ENCODE measurements around the gene MDFI.

The MDFI gene

GRCh38 chr6:41651246-41651961 is 13.1 kb downstream of the MDFI start:
- no peak for DNase-seq (ENCODE audit: low read depth)

- no peak for DNase-seq (ENCODE audit: low read depth)
Measured at GRCh38 chr6:41651962-41652657, 13.8 kb downstream of the MDFI start.

GRCh38 chr6:41652866-41653652 is 14.8 kb downstream of the MDFI start:
- no peak for DNase-seq (ENCODE audit: low read depth)

- no peak for DNase-seq (ENCODE audit: low read depth)
Measured at GRCh38 chr6:41653691-41654090, 15.4 kb downstream of the MDFI start.

- DNase-seq (ENCODE audit: low read depth), result no peak
Measured at GRCh38 chr6:41654151-41654697, 16.0 kb downstream of the MDFI start.

- DNase-seq (ENCODE audit: low read depth), result no peak
Measured at GRCh38 chr6:41654698-41655151, 16.5 kb downstream of the MDFI start.

- DNase-seq (ENCODE audit: low read depth), result no peak
Measured at GRCh38 chr6:41655176-41655575, 16.9 kb downstream of the MDFI start.

GRCh38 chr6:41655646-41656001 is 17.4 kb downstream of the MDFI start:
- DNase-seq (ENCODE audit: low read depth), result no peak

- no peak for DNase-seq (ENCODE audit: low read depth)
Measured at GRCh38 chr6:41656002-41656691, 17.9 kb downstream of the MDFI start.

GRCh38 chr6:41657131-41658094 is 19.1 kb downstream of the MDFI start:
- DNase-seq (ENCODE audit: low read depth), result no peak

GRCh38 chr6:41658636-41659035 is 20.4 kb downstream of the MDFI start:
- DNase-seq (ENCODE audit: low read depth), result no peak

- DNase-seq (ENCODE audit: low read depth), result no peak
Measured at GRCh38 chr6:41659935-41660334, 21.7 kb downstream of the MDFI start.

- DNase-seq (ENCODE audit: low read depth), result no peak
Measured at GRCh38 chr6:41663568-41663967, 25.3 kb downstream of the MDFI start.

GRCh38 chr6:41664271-41664670 is 26.0 kb downstream of the MDFI start:
- DNase-seq (ENCODE audit: low read depth), result no peak

- no peak for DNase-seq (ENCODE audit: low read depth)
Measured at GRCh38 chr6:41667195-41667594, 28.9 kb downstream of the MDFI start.

GRCh38 chr6:41668968-41669367 is 30.7 kb downstream of the MDFI start:
- no peak for DNase-seq (ENCODE audit: low read depth)

- DNase-seq (ENCODE audit: low read depth), result no peak
Measured at GRCh38 chr6:41670703-41671360, 32.6 kb downstream of the MDFI start.

- no peak for DNase-seq (ENCODE audit: low read depth)
Measured at GRCh38 chr6:41671376-41671775, 33.1 kb downstream of the MDFI start.

- DNase-seq (ENCODE audit: low read depth), result no peak
Measured at GRCh38 chr6:41672016-41672415, 33.7 kb downstream of the MDFI start.

All from activated T-cell treated with anti-CD3 and anti-CD28 coated beads for 1 hour (primary cell).